Endothelial cell of umbilical vein (primary cell): Measurements from ENCODE around the gene INPP5F. TPM values are rescaled to one million over a fixed set of nuclear protein-coding genes. Genes with fewer than 3 reads are reported as not detected.

Experiments
- BruUV-seq: library from RNA; stranded (reverse); fragments of 400-500 nt; replicated peaks from 2 replicates; lab custom pipeline; 2021; lab: Mats Ljungman, UMichigan
- CTCF ChIA-PET: fragments of 300-600, 350-600 bp; sonication (Branson Sonifier 250); formaldehyde crosslinking; loops from one replicate; lab custom pipeline; 2021; ENCODE audit warnings: antibody characterized with exemption, inconsistent platforms; lab: Charles Lee
- POLR2A ChIA-PET: fragments of 300-600, 350-600 bp; sonication (Branson Sonifier 250); formaldehyde crosslinking; loops from one replicate; lab custom pipeline; 2021; ENCODE audit warnings: antibody characterized with exemption, inconsistent platforms; lab: Charles Lee
- DNase-seq: peaks from one replicate; pipeline ENCODE4 v3.0.0-alpha.2; 2011; ENCODE audit warnings: low read depth, low spot score
- FAIRE-seq: peaks from 2 replicates; lab custom pipeline; 2011; peaks lifted over from hg19 to GRCh38; lab: Jason Lieb, UNC
- H2AFZ ChIP-seq: 2 replicates; pipeline ENCODE4 v1.6.0; 2012; ENCODE audit warnings: low read depth, low read length, control low read depth, inconsistent platforms
- H3K27ac ChIP-seq: 2 replicates; pipeline ENCODE4 v1.5.1; 2011; ENCODE audit warnings: low read depth, mild to moderate bottlenecking, control low read depth, low read length, moderate library complexity; ENCODE audit not compliant: insufficient read depth
- H3K27me3 ChIP-seq, 2 experiments: 2 replicates each; pipeline versions ENCODE4 v1.6.0 to v1.6.1; 2011; ENCODE audit warnings: low read length in 2 of 2, mixed read lengths in 1 of 2; ENCODE audit not compliant: control insufficient read depth in 2 of 2, insufficient read depth in 2 of 2
- H3K36me3 ChIP-seq, 2 experiments: 2 replicates in 1 of 2; 3 replicates in 1 of 2; pipeline ENCODE4 v1.5.1; 2011; ENCODE audit warnings: low read length in 2 of 2, mild to moderate bottlenecking in 1 of 2, moderate library complexity in 1 of 2; ENCODE audit not compliant: control insufficient read depth in 2 of 2, insufficient read depth in 2 of 2; ENCODE audit errors: extremely low read depth in 1 of 2
- H3K4me1 ChIP-seq: 3 replicates; pipeline ENCODE4 v1.5.1; 2011; ENCODE audit warnings: mild to moderate bottlenecking, low read length; ENCODE audit not compliant: control insufficient read depth, insufficient read depth; ENCODE audit errors: extremely low read depth
- H3K4me2 ChIP-seq: 2 replicates; pipeline ENCODE4 v1.6.1; 2011; ENCODE audit warnings: low read length, control low read depth, mixed read lengths; ENCODE audit not compliant: insufficient read depth
- H3K4me3 ChIP-seq, 3 experiments: fragments of 200-600 bp in 1 of 3; sonication (generic), shearing (Covaris generic) in 1 of 3; replicated peaks in 1 of 3; 2 replicates each; pipeline ENCODE4 v1.5.1; 2011 to 2016; ENCODE audit warnings: control low read depth in 3 of 3, low read length in 3 of 3, mild to moderate bottlenecking in 2 of 3, inconsistent platforms in 1 of 3, low read depth in 1 of 3, moderate library complexity in 1 of 3; ENCODE audit not compliant: insufficient read depth in 1 of 3
- H3K79me2 ChIP-seq: 2 replicates; pipeline ENCODE4 v1.6.0; 2012; ENCODE audit warnings: low read length, inconsistent platforms; ENCODE audit not compliant: control insufficient read depth, insufficient read depth
- H3K9ac ChIP-seq: replicated peaks from 2 replicates; pipeline ENCODE3; 2011; ENCODE audit warnings: low read length, control low read depth; ENCODE audit not compliant: insufficient read depth; ENCODE audit errors: extremely low read depth
- H3K9me1 ChIP-seq: replicated peaks from 3 replicates; pipeline ENCODE4 v1.6.0; 2011; ENCODE audit warnings: mild to moderate bottlenecking, low read length; ENCODE audit not compliant: control insufficient read depth, insufficient read depth; ENCODE audit errors: extremely low read depth
- H3K9me3 ChIP-seq: replicated peaks from 2 replicates; pipeline ENCODE4 v1.5.1; 2012; ENCODE audit warnings: low read length, inconsistent platforms; ENCODE audit not compliant: control insufficient read depth, insufficient read depth
- H4K20me1 ChIP-seq: replicated peaks from 2 replicates; pipeline ENCODE3; 2011; ENCODE audit warnings: mild to moderate bottlenecking, low read length; ENCODE audit not compliant: control insufficient read depth, insufficient read depth; ENCODE audit errors: extremely low read depth
- CTCF ChIP-seq, 2 donors: IDR thresholded peaks; 1 replicate in 1 of 2; 2 replicates in 1 of 2; pipeline ENCODE4 v1.5.1; 2011; ENCODE audit warnings: low read length in 2 of 2, mild to moderate bottlenecking in 2 of 2, moderate library complexity in 2 of 2, control low read depth in 1 of 2, inconsistent platforms in 1 of 2, low read depth in 1 of 2; ENCODE audit not compliant: insufficient read depth in 1 of 2; ENCODE audit errors: extremely low read depth in 1 of 2
- EZH2 ChIP-seq: IDR thresholded peaks from 2 replicates; pipeline ENCODE4 v1.6.1; 2012; ENCODE audit warnings: borderline replicate concordance, low read depth, mild to moderate bottlenecking, moderate library complexity, low read length, inconsistent platforms; ENCODE audit not compliant: severe bottlenecking
- FOS ChIP-seq: IDR thresholded peaks from 2 replicates; pipeline ENCODE4 v1.6.1; 2011; ENCODE audit warnings: mild to moderate bottlenecking, low read length, moderate library complexity, borderline replicate concordance; ENCODE audit not compliant: insufficient read depth
- GATA2 ChIP-seq: IDR thresholded peaks from 2 replicates; pipeline ENCODE4 v1.7.0; 2011; ENCODE audit warnings: low read depth, mild to moderate bottlenecking, moderate library complexity, mixed read lengths, low read length; ENCODE audit not compliant: insufficient read length, insufficient read depth
- JUN ChIP-seq: IDR thresholded peaks from 2 replicates; pipeline ENCODE4 v1.6.1; 2011; ENCODE audit warnings: borderline replicate concordance, low read depth; ENCODE audit not compliant: insufficient read length, insufficient read depth
- MAX ChIP-seq: IDR thresholded peaks from 2 replicates; pipeline ENCODE4 v1.6.1; 2011; ENCODE audit not compliant: insufficient read depth, insufficient read length
- MYC ChIP-seq: IDR thresholded peaks from one replicate; pipeline ENCODE4 v1.6.1; 2011; ENCODE audit warnings: mild to moderate bottlenecking, low read depth, low read length
- POLR2A ChIP-seq: IDR thresholded peaks from 2 replicates; pipeline ENCODE4 v1.6.1; 2012; ENCODE audit warnings: low read depth, mild to moderate bottlenecking, control low read depth, low read length
- POLR2AphosphoS5 ChIP-seq: IDR thresholded peaks from 2 replicates; pipeline ENCODE4 v1.6.1; 2012; ENCODE audit warnings: low read depth, mild to moderate bottlenecking, control low read depth, low read length, moderate library complexity; ENCODE audit not compliant: insufficient read depth
- dilution Hi-C: fragments of 300-500 bp; cut with MboI; formaldehyde crosslinking; loops from one replicate; pipeline ENCODE4 v1.15.0; 2019; ENCODE audit warnings: low sequenced_read_pairs; ENCODE audit not compliant: extremely low pct_ligation_motif_present
- intact Hi-C: fragments of 100-400 bp; cut with micrococcal nuclease; formaldehyde crosslinking; loops from one replicate; pipeline ENCODE4 v1.10.0; 2022
- polyA plus RNA-seq, 4 experiments: library from polyadenylated mRNA; depleted of rRNA in 3 of 4; stranded (reverse) in 3 of 4; unstranded in 1 of 4; fragments of >200 nt; gene quantifications; 2 replicates each; pipeline versions ENCODE4 v1.2.1 to v1.2.3, GENCODE V29; 2011 to 2012; ENCODE audit warnings: missing spikeins in 1 of 4
- total RNA-seq: library from RNA; stranded (reverse); gene quantifications from 2 replicates; pipeline ENCODE4 v1.2.3, GENCODE V29; 2021

The INPP5F gene
- total and polyA plus RNA-seq, 2 donors (not counting 3 experiments of a cell fraction or from before 2014, with no cell fraction given) = 6.1 to 20.3 TPM

- Histone ChIP-seq H3K9me3 (no peaks in the 10 kb centered on the region), H3K4me3 (no peak overlapping the region), H3K79me2 (peaks cover 10% of the 10 kb centered on the region), H3K9ac (no peak overlapping the region), H3K4me1 (no peaks in the 10 kb centered on the region), H2AFZ (no peak overlapping the region), H3K27me3 (no peaks in the 10 kb centered on the region), H3K36me3 (peaks cover 11 to 14% of the 10 kb centered on the region in 2 experiments), H3K27ac (no peak overlapping the region), H3K9me1 (no peaks in the 10 kb centered on the region), H3K4me2 (no peak overlapping the region), H4K20me1 (no peaks in the 10 kb centered on the region)
- CTCF ChIA-PET = interaction anchor here (1.9 to 5.0 kb wide), 2 partner anchors 102 to 166 kb away, joined by 5 to 33 read pairs; no protein-coding TSS in a partner anchor
- BruUV-seq = no TSS peak
- no peak for DNase-seq
- TF ChIP-seq POLR2A (no peak), FOS (no peak), POLR2AphosphoS5 (no peak), MYC (no peak), JUN (no peak), CTCF (IDR thresholded peaks at IDR 0.05; ENCODE audit: extremely low read depth in 1 of 2, insufficient read depth in 1 of 2, low read depth in 1 of 2, low read length in 2 of 2) (no peak), MAX (no peak), GATA2 (no peak), EZH2 (no peak)
- POLR2A ChIA-PET = no interaction called here
- intact Hi-C loops (no loop called here), dilution Hi-C loops (no loop called here)
- FAIRE-seq = no peak
These were observed 127.0 kb downstream of the INPP5F start for GRCh38 chr10:119852822-119853221.
